OCI-LY3 (cell line): ENCODE measurements around the gene PPP4R3A.

Experiments used
- CTCF ChIP-seq: fragments of 200-600, 300-600 bp; sonication (generic); IDR thresholded peaks from 2 replicates; pipeline ENCODE4 v1.5.1; 2014; ENCODE audit warnings: antibody characterized with exemption, low read length, low read depth
- EZH2phosphoT487 ChIP-seq: fragments of 200-600 bp; shearing (Covaris generic); IDR thresholded peaks from 2 replicates; pipeline ENCODE4 v1.6.1; 2018; ENCODE audit warnings: antibody characterized with exemption, mixed run types, low read depth

GRCh38 chr14:91444335-91445020, 65.6 kb downstream of the PPP4R3A start:
- TF ChIP-seq CTCF: no peak
- TF ChIP-seq EZH2phosphoT487: no peak
